ENCODE results near the gene N4BP3. TPM values are rescaled to one million over a fixed set of nuclear protein-coding genes. Genes with fewer than 3 reads are reported as not detected.
A peak's percentile ranks its signal among the peaks of the same experiment; 100 is the strongest.

Gene N4BP3
- total and polyA plus RNA-seq, 2 of the 13 experiments (the other 11 are each of a cell fraction or from before 2014, with no cell fraction given) = 0.13 TPM; not detected in 1

DNA sequence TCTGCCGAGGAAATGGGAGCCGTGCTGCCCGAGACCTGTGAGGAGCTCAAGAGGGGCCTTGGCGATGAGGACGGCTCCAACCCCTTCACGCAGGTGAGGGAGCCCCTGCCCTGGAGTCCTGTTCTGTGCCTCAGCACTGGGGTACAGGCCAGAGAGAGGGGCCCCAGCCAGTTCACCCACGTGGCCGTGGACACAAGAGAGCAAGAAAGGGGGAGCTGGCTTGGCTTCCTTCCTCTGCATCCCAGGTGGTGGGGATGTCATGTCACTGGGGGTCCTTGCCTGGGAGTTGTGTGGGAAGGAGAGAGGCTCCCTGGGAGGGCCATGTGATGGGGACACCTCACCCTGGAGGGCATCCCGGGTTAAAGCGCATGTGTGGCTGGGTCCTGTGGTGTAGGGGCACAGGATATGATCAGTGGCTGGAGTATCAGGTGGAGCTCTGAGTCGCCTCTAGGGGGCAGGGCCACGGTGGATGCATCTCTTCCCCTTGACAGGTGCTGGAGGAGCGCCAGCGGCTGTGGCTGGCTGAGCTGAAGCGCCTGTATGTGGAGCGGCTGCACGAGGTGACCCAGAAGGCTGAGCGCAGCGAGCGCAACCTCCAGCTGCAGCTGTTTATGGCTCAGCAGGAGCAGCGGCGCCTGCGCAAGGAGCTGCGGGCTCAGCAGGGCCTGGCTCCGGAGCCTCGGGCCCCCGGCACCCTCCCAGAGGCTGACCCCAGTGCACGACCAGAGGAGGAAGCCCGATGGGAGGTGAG, 7.5 kb downstream of the N4BP3 start:
- Histone ChIP-seq H3K36me3 (replicated peaks in 1 of 2; ENCODE audit: control insufficient read depth in 1 of 2, insufficient read depth in 2 of 2, low read length in 2 of 2) (no peaks in the 10 kb centered on the region), H2AFZ (ENCODE audit: low read length) (no peak overlapping the region), H3K9me3 (ENCODE audit: low read length) (no peaks in the 10 kb centered on the region), H3K27ac (ENCODE audit: extremely low read length, insufficient read depth, low read length) (no peak overlapping the region), H3K27me3 (ENCODE audit: control insufficient read depth in 1 of 2, insufficient read depth in 2 of 2, low read length in 2 of 2) (peaks cover 9 to 57% of the 10 kb centered on the region in 2 experiments), H3K4me1 (ENCODE audit: insufficient read depth, low read length) (peaks cover 14% of the 10 kb centered on the region), H3K79me2 (ENCODE audit: insufficient read depth, low read length) (no peaks in the 10 kb centered on the region), H3K9ac (ENCODE audit: insufficient read depth, low read depth, low read length) (no peak overlapping the region), H4K20me1 (ENCODE audit: insufficient read depth, low read length) (no peaks in the 10 kb centered on the region), H3K4me3 (replicated peaks in 1 of 3; ENCODE audit: insufficient read depth in 1 of 3, low read depth in 2 of 3, low read length in 3 of 3) (peak overlapping the region in 1 of 3 experiments; percentile 39; a peak in 1 of 6 replicates), H3K4me2 (ENCODE audit: low read depth, low read length) (peak overlapping the region; percentile 49)
- DNase-seq (ENCODE audit: low spot score) (peak; percentile 82), FAIRE-seq (peak; percentile 73), ATAC-seq (peak; percentile 93)
- BruUV-seq (replicated peaks) = no TSS peak
- ChIA-PET POLR2A (interaction anchor here (0.8 to 1.9 kb wide), 4 partner anchors 9 to 84 kb away, joined by 3 to 6 read pairs (median 4); partner anchors contain the start of genes HNRNPAB and RMND5B), CTCF (ENCODE audit: low intra/inter-chr PET ratio, low total read pairs) (interaction anchor here (1.3 to 1.6 kb wide), 2 partner anchors 26 to 43 kb away, joined by 8 to 9 read pairs; no protein-coding TSS in a partner anchor)
- in situ Hi-C loops (cut with HindIII; ENCODE audit: extremely low pct_ligation_motif_present, low pct_unique_long_range_greater_than_20kb) = no loop called here
- 0% methylated on average over 4 of the region's 29 CpGs for WGBS (ENCODE audit: low lambda C conversion rate)
- intact Hi-C loops (cut with micrococcal nuclease; ENCODE audit: unreplicated experiment) = loop anchor here (1.0 kb wide), 1 partner anchor 26 kb away; no protein-coding TSS in a partner anchor
- TF ChIP-seq, protein P1, sequence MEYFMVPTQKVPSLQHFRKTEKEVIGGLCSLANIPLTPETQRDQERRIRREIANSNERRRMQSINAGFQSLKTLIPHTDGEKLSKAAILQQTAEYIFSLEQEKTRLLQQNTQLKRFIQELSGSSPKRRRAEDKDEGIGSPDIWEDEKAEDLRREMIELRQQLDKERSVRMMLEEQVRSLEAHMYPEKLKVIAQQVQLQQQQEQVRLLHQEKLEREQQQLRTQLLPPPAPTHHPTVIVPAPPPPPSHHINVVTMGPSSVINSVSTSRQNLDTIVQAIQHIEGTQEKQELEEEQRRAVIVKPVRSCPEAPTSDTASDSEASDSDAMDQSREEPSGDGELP (IDR thresholded peaks at IDR 0.05; ENCODE audit: borderline replicate concordance, low read depth) = peak; percentile 72; the same call in 1 of the 2 replicates
- TF ChIP-seq TEAD3 (CRISPR knock-in tag; optimal IDR thresholded peaks at IDR 0.05; ENCODE audit: borderline replicate concordance) = no peak
- TF ChIP-seq, protein P2, sequence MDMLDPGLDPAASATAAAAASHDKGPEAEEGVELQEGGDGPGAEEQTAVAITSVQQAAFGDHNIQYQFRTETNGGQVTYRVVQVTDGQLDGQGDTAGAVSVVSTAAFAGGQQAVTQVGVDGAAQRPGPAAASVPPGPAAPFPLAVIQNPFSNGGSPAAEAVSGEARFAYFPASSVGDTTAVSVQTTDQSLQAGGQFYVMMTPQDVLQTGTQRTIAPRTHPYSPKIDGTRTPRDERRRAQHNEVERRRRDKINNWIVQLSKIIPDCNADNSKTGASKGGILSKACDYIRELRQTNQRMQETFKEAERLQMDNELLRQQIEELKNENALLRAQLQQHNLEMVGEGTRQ (IDR thresholded peaks at IDR 0.05; ENCODE audit: low read depth, low read length) = no peak
- TF ChIP-seq, protein P2 (CRISPR knock-in tag; IDR thresholded peaks at IDR 0.05; ENCODE audit: borderline replicate concordance) = no peak
- peak; percentile 40; the same call in 1 of the 2 replicates for TF ChIP-seq ZNF614 (CRISPR knock-in tag; IDR thresholded peaks at IDR 0.05; ENCODE audit: borderline replicate concordance)
- TF ChIP-seq, protein P3, sequence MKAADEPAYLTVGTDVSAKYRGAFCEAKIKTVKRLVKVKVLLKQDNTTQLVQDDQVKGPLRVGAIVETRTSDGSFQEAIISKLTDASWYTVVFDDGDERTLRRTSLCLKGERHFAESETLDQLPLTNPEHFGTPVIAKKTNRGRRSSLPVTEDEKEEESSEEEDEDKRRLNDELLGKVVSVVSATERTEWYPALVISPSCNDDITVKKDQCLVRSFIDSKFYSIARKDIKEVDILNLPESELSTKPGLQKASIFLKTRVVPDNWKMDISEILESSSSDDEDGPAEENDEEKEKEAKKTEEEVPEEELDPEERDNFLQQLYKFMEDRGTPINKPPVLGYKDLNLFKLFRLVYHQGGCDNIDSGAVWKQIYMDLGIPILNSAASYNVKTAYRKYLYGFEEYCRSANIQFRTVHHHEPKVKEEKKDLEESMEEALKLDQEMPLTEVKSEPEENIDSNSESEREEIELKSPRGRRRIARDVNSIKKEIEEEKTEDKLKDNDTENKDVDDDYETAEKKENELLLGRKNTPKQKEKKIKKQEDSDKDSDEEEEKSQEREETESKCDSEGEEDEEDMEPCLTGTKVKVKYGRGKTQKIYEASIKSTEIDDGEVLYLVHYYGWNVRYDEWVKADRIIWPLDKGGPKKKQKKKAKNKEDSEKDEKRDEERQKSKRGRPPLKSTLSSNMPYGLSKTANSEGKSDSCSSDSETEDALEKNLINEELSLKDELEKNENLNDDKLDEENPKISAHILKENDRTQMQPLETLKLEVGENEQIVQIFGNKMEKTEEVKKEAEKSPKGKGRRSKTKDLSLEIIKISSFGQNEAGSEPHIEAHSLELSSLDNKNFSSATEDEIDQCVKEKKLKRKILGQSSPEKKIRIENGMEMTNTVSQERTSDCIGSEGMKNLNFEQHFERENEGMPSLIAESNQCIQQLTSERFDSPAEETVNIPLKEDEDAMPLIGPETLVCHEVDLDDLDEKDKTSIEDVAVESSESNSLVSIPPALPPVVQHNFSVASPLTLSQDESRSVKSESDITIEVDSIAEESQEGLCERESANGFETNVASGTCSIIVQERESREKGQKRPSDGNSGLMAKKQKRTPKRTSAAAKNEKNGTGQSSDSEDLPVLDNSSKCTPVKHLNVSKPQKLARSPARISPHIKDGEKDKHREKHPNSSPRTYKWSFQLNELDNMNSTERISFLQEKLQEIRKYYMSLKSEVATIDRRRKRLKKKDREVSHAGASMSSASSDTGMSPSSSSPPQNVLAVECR (CRISPR knock-in tag; IDR thresholded peaks at IDR 0.05; ENCODE audit: borderline replicate concordance) = peak; percentile 66; the same call in 1 of the 2 replicates
- no peak for TF ChIP-seq HES4 (CRISPR knock-in tag; IDR thresholded peaks at IDR 0.05; ENCODE audit: borderline replicate concordance)
- TF ChIP-seq, protein P4, sequence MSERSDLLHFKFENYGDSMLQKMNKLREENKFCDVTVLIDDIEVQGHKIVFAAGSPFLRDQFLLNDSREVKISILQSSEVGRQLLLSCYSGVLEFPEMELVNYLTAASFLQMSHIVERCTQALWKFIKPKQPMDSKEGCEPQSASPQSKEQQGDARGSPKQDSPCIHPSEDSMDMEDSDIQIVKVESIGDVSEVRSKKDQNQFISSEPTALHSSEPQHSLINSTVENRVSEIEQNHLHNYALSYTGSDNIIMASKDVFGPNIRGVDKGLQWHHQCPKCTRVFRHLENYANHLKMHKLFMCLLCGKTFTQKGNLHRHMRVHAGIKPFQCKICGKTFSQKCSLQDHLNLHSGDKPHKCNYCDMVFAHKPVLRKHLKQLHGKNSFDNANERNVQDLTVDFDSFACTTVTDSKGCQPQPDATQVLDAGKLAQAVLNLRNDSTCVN (CRISPR knock-in tag; IDR thresholded peaks at IDR 0.05; ENCODE audit: borderline replicate concordance) = peak; percentile 42; the same call in 1 of the 2 replicates
- TF ChIP-seq PITX1 (CRISPR knock-in tag; IDR thresholded peaks at IDR 0.05) = 0 out of 2 replicates have a peak, but pooled peaks have one; percentile 52
- TF ChIP-seq ZNF776 (CRISPR knock-in tag; IDR thresholded peaks at IDR 0.05) = no peak
